H1 (cell line): ENCODE results near the gene KRTAP26-1. TPM values are rescaled to one million over a fixed set of nuclear protein-coding genes. Genes with fewer than 3 reads are reported as not detected.

Experiments used
- CTCF ChIA-PET: fragments of 300-600 bp; sonication (Branson Sonifier 250); formaldehyde crosslinking; loops from one replicate; lab custom pipeline; 2021; ENCODE audit not compliant: partially characterized antibody; lab: Charles Lee
- POLR2A ChIA-PET: fragments of 300-600 bp; sonication (Branson Sonifier 250); formaldehyde crosslinking; loops from one replicate; lab custom pipeline; 2021; ENCODE audit warnings: inconsistent platforms; ENCODE audit not compliant: partially characterized antibody; lab: Charles Lee
- DNase-seq, 2 experiments: peaks; one replicate each; pipeline versions ENCODE4 v3.0.0 to v3.0.0-alpha.2; 2010 to 2022; ENCODE audit warnings: low spot score in 2 of 2, low read depth in 1 of 2, mixed read lengths in 1 of 2
- FAIRE-seq: peaks from 2 replicates; lab custom pipeline; 2011; peaks lifted over from hg19 to GRCh38; lab: Jason Lieb, UNC
- H2AFZ ChIP-seq: 2 replicates; pipeline ENCODE4 v1.8.1; 2012; ENCODE audit warnings: low read length, inconsistent platforms
- H2AK5ac ChIP-seq: 2 replicates; pipeline ENCODE4 v1.6.1; 2013; ENCODE audit warnings: low read depth, low read length
- H2BK120ac ChIP-seq: replicated peaks from 2 replicates; pipeline ENCODE3; 2013; ENCODE audit warnings: low read depth, low read length, inconsistent platforms
- H2BK12ac ChIP-seq: 2 replicates; pipeline ENCODE4 v1.6.1; 2013; ENCODE audit warnings: low read depth, low read length
- H2BK15ac ChIP-seq: 2 replicates; pipeline ENCODE4 v1.6.1; 2013; ENCODE audit warnings: low read length
- H2BK20ac ChIP-seq: 2 replicates; pipeline ENCODE4 v1.6.1; 2013; ENCODE audit warnings: low read length
- H2BK5ac ChIP-seq: 2 replicates; pipeline ENCODE4 v1.6.1; 2013; ENCODE audit warnings: low read depth, low read length
- H3K14ac ChIP-seq: 2 replicates; pipeline ENCODE4 v1.6.1; 2013; ENCODE audit warnings: inconsistent platforms; ENCODE audit not compliant: insufficient read length
- H3K18ac ChIP-seq: 2 replicates; pipeline ENCODE4 v1.6.1; 2013; ENCODE audit warnings: low read length; ENCODE audit errors: extremely low read depth
- H3K23ac ChIP-seq: 2 replicates; pipeline ENCODE4 v1.6.1; 2013; ENCODE audit warnings: inconsistent platforms; ENCODE audit not compliant: insufficient read length
- H3K23me2 ChIP-seq: 2 replicates; pipeline ENCODE4 v1.6.1; 2013; ENCODE audit warnings: low read depth, low read length
- H3K27ac ChIP-seq: 2 replicates; pipeline ENCODE4 v1.6.1; 2011; ENCODE audit warnings: low read depth, low read length, inconsistent platforms
- H3K27me3 ChIP-seq, 4 experiments: replicated peaks in 1 of 4; 1 replicate in 1 of 4; 2 replicates in 3 of 4; pipeline versions ENCODE4 v1.6.1 to v1.8.1; 2011 to 2013; ENCODE audit warnings: low read length in 3 of 4, mild to moderate bottlenecking in 3 of 4, inconsistent platforms in 2 of 4, mixed read lengths in 2 of 4, moderate library complexity in 1 of 4; ENCODE audit not compliant: control insufficient read depth in 3 of 4, insufficient read depth in 3 of 4; ENCODE audit errors: extremely low read depth in 1 of 4
- H3K36me3 ChIP-seq, 4 experiments: 2 replicates each; pipeline versions ENCODE4 v1.6.1 to v1.8.1; 2011 to 2013; ENCODE audit warnings: mild to moderate bottlenecking in 4 of 4, low read length in 3 of 4, moderate library complexity in 2 of 4, control low read depth in 1 of 4, inconsistent platforms in 1 of 4; ENCODE audit not compliant: insufficient read depth in 4 of 4, control insufficient read depth in 2 of 4
- H3K4ac ChIP-seq: replicated peaks from 2 replicates; pipeline ENCODE3; 2013; ENCODE audit warnings: low read length, low read depth, mixed read lengths, inconsistent platforms; ENCODE audit not compliant: insufficient read length
- H3K4me1 ChIP-seq, 4 experiments: replicated peaks in 1 of 4; 1 replicate in 1 of 4; 2 replicates in 3 of 4; pipeline versions ENCODE4 v1.6.1 to v1.8.1; 2011 to 2013; ENCODE audit warnings: low read length in 3 of 4, inconsistent platforms in 2 of 4, mixed read lengths in 1 of 4; ENCODE audit not compliant: insufficient read depth in 4 of 4, control insufficient read depth in 3 of 4
- H3K4me2 ChIP-seq, 2 experiments: 2 replicates each; pipeline versions ENCODE4 v1.6.1 to v1.8.1; 2011 to 2013; ENCODE audit warnings: low read depth in 2 of 2, low read length in 2 of 2, control low read depth in 1 of 2, inconsistent platforms in 1 of 2, mild to moderate bottlenecking in 1 of 2; ENCODE audit not compliant: insufficient read depth in 1 of 2
- H3K4me3 ChIP-seq, 4 experiments: fragments of 200-600, 300-600 bp in 1 of 4; sonication (generic), shearing (Covaris generic), sonication (Bioruptor Twin) in 1 of 4; 2 replicates each; pipeline versions ENCODE4 v1.5.1 to v1.8.1; 2011 to 2016; ENCODE audit warnings: low read length in 4 of 4, low read depth in 3 of 4, control low read depth in 2 of 4, inconsistent platforms in 2 of 4, mild to moderate bottlenecking in 2 of 4, mixed read lengths in 1 of 4, moderate library complexity in 1 of 4; ENCODE audit not compliant: insufficient read depth in 2 of 4; ENCODE audit errors: extremely low read depth in 1 of 4
- H3K56ac ChIP-seq: replicated peaks from 2 replicates; pipeline ENCODE3; 2013; ENCODE audit warnings: low read depth, mild to moderate bottlenecking, mixed read lengths, low read length, inconsistent platforms; ENCODE audit not compliant: insufficient read length
- H3K79me1 ChIP-seq: 2 replicates; pipeline ENCODE4 v1.6.1; 2013; ENCODE audit warnings: low read depth, low read length, control low read depth
- H3K79me2 ChIP-seq, 2 experiments: 2 replicates each; pipeline versions ENCODE4 v1.6.1 to v1.8.1; 2012 to 2013; ENCODE audit warnings: low read length in 2 of 2, mild to moderate bottlenecking in 2 of 2, inconsistent platforms in 1 of 2; ENCODE audit not compliant: insufficient read depth in 2 of 2, control insufficient read depth in 1 of 2
- H3K9ac ChIP-seq, 4 experiments: replicated peaks in 1 of 4; 1 replicate in 1 of 4; 2 replicates in 3 of 4; pipeline versions ENCODE4 v1.6.1 to v1.8.1; 2011 to 2013; ENCODE audit warnings: low read depth in 3 of 4, low read length in 3 of 4, control low read depth in 2 of 4, mild to moderate bottlenecking in 2 of 4, moderate library complexity in 2 of 4, inconsistent platforms in 1 of 4; ENCODE audit errors: extremely low read depth in 1 of 4
- H3K9me3 ChIP-seq, 2 experiments: 2 replicates each; pipeline versions ENCODE4 v1.6.1 to v1.8.1; 2012 to 2013; ENCODE audit warnings: mild to moderate bottlenecking in 2 of 2, moderate library complexity in 2 of 2, control low read depth in 1 of 2, inconsistent platforms in 1 of 2, low read depth in 1 of 2, low read length in 1 of 2, mixed read lengths in 1 of 2; ENCODE audit not compliant: insufficient read depth in 2 of 2
- H4K20me1 ChIP-seq, 2 experiments: replicated peaks in 1 of 2; 2 replicates each; pipeline versions ENCODE3 to v1.8.1; 2011 to 2013; ENCODE audit warnings: inconsistent platforms in 2 of 2, low read length in 2 of 2, mild to moderate bottlenecking in 1 of 2; ENCODE audit not compliant: insufficient read depth in 2 of 2, control insufficient read depth in 1 of 2
- H4K5ac ChIP-seq: 2 replicates; pipeline ENCODE4 v1.6.1; 2013; ENCODE audit warnings: low read length, low read depth, mixed read lengths, inconsistent platforms; ENCODE audit not compliant: insufficient read length
- H4K8ac ChIP-seq: 2 replicates; pipeline ENCODE4 v1.8.0; 2013; ENCODE audit warnings: mild to moderate bottlenecking, moderate library complexity, low read length, inconsistent platforms; ENCODE audit not compliant: insufficient read depth; ENCODE audit errors: extremely low read depth
- H4K91ac ChIP-seq: replicated peaks from 2 replicates; pipeline ENCODE3; 2013; ENCODE audit warnings: low read length, mixed read lengths, inconsistent platforms; ENCODE audit not compliant: insufficient read length
- CHD1 ChIP-seq: IDR thresholded peaks from 2 replicates; pipeline ENCODE4 v1.6.1; 2012; ENCODE audit warnings: low read depth, low read length, improper control_type of control experiment
- CREB1 ChIP-seq: IDR thresholded peaks from 2 replicates; pipeline ENCODE4 v1.6.1; 2012; ENCODE audit warnings: inconsistent platforms
- CTBP2 ChIP-seq: IDR thresholded peaks from 2 replicates; pipeline ENCODE4 v1.7.0; 2011; ENCODE audit warnings: borderline replicate concordance, mild to moderate bottlenecking, moderate library complexity, mixed read lengths, low read length; ENCODE audit not compliant: insufficient read depth, insufficient read length
- FOSL1 ChIP-seq: IDR thresholded peaks from 2 replicates; pipeline ENCODE4 v1.6.1; 2011; ENCODE audit warnings: mild to moderate bottlenecking, low read depth, low read length, moderate library complexity; ENCODE audit not compliant: insufficient read depth
- KDM1A ChIP-seq: fragments of 200-600, 300-600 bp; sonication (generic); IDR thresholded peaks from 2 replicates; pipeline ENCODE4 v1.7.1; 2016; ENCODE audit warnings: mild to moderate bottlenecking, low read length, borderline replicate concordance
- NANOG ChIP-seq: IDR thresholded peaks from 2 replicates; pipeline ENCODE4 v1.6.1; 2011; ENCODE audit warnings: low read length, low read depth, mild to moderate bottlenecking, inconsistent platforms; ENCODE audit not compliant: insufficient read depth, poor library complexity, severe bottlenecking
- NRF1 ChIP-seq: IDR thresholded peaks from 2 replicates; pipeline ENCODE4 v1.6.1; 2011; ENCODE audit warnings: mild to moderate bottlenecking, low read depth, low read length, improper control_type of control experiment
- POLR2A ChIP-seq, 2 experiments: IDR thresholded peaks; 1 replicate in 1 of 2; 2 replicates in 1 of 2; pipeline ENCODE4 v1.6.1; 2011; ENCODE audit warnings: low read depth in 2 of 2, low read length in 2 of 2, mild to moderate bottlenecking in 2 of 2; ENCODE audit errors: control extremely low read depth in 1 of 2
- SAP30 ChIP-seq: fragments of 300-600 bp; sonication (generic); IDR thresholded peaks from 2 replicates; pipeline ENCODE4 v1.7.1; 2012; ENCODE audit warnings: low read length, moderate library complexity, mild to moderate bottlenecking, inconsistent platforms; ENCODE audit not compliant: insufficient read depth, insufficient replicate concordance
- SIX5 ChIP-seq: IDR thresholded peaks from 2 replicates; pipeline ENCODE4 v1.6.1; 2011; ENCODE audit warnings: mild to moderate bottlenecking, low read depth, low read length
- WGBS, 2 experiments: shearing (Covaris generic) in 1 of 2; methylation state at CpG; one replicate each; pipeline versions ENCODE4 v1.1.6 to v1.1.7; 2013 to 2015; ENCODE audit warnings: low lambda C conversion rate in 2 of 2, mixed read lengths in 2 of 2, inconsistent platforms in 1 of 2, low coverage in 1 of 2, missing lambda C conversion rate in 1 of 2; ENCODE audit not compliant: insufficient replicate concordance in 2 of 2, insufficient coverage in 1 of 2, insufficient read length in 1 of 2; ENCODE audit errors: extremely low coverage in 1 of 2, missing lambda C conversion rate in 1 of 2; 5-methylcytosine and 5-hydroxymethylcytosine counted together
- polyA plus RNA-seq, 7 experiments: library from polyadenylated mRNA; depleted of rRNA in 3 of 7; stranded (reverse) in 5 of 7; unstranded in 2 of 7; fragments of >200 nt in 5 of 7; fragments of 200-250 nt in 2 of 7; gene quantifications; 1 replicate in 5 of 7; 2 replicates in 1 of 7; 4 replicates in 1 of 7; pipeline versions ENCODE4 v1.2.1 to v1.2.3, GENCODE V29; 2011 to 2013; ENCODE audit warnings: missing spikeins in 2 of 7, mixed read lengths in 2 of 7
- total RNA-seq: library from RNA; stranded (reverse); fragmentation: NEBNext Ultra II Directional; extraction: Animal tissue kit (Norgen Biotek cat#: 25700); gene quantifications from 2 replicates; pipeline ENCODE4 v1.2.1, GENCODE V29; 2021
- TF ChIP-seq, protein P1 (sequence below): IDR thresholded peaks from 2 replicates; pipeline ENCODE4 v1.6.1; 2012; ENCODE audit warnings: inconsistent platforms

Gene KRTAP26-1
- total and polyA plus RNA-seq, 2 of the 8 experiments (the other 6 are each of a cell fraction or from before 2014, with no cell fraction given): not detected

DNA sequence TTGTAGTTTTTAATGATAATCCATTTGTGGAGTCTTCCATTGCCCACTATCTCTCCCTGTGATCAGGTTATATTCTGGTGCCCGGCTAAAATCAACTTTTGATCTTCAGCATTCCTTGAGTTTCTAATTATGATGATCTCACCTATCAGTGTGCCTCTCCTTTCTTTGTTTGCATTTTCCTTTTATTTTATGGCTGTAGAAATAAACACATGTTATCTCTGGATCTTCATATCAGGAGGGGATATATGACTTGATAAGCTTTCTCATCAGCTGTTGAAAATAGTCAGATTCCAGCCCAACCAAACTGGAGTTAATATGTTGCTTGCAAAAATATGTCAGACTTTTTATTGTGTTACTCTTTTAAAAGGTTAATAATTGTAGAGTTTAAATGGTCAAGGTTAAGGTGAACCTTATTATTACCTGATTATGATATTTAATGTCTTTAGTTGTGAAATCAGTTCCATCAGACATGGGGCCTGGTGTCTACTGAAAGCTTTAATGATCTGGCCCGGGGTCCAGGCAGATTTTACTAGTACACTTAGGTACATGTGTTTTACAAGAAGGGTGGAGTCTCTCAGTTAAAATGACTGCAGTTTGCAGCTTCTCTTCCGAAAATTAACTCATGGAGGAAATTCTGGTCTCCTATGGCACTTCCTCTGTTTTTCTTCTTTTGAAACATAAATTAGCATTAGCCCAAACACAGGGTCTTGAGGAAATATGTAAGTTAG lies 50.1 kb downstream of the KRTAP26-1 start:
- H3K4me1 ChIP-seq: no peaks in the 10 kb centered on the region
- no peak overlapping the region for H2BK120ac ChIP-seq
- H4K20me1 ChIP-seq: no peaks in the 10 kb centered on the region
- H3K9ac ChIP-seq: no peak overlapping the region
- H2AFZ ChIP-seq: no peak overlapping the region
- WGBS, 2 experiments: 97% methylated on average over 3 of the region's 3 CpGs; no CpG with 5 or more reads in 1 of the 2 experiments
- no peak overlapping the region for H3K18ac ChIP-seq
- no peak overlapping the region for H3K4ac ChIP-seq
- H3K79me2 ChIP-seq: no peaks in the 10 kb centered on the region
- no peak overlapping the region for H4K5ac ChIP-seq
- POLR2A ChIA-PET: no interaction called here
- no peak overlapping the region for H2BK12ac ChIP-seq
- no peak overlapping the region for H3K14ac ChIP-seq
- no peak overlapping the region for H3K23ac ChIP-seq
- no peak overlapping the region for H3K56ac ChIP-seq
- no peak overlapping the region for H3K4me3 ChIP-seq
- no peaks in the 10 kb centered on the region for H3K36me3 ChIP-seq
- H3K9me3 ChIP-seq: no peaks in the 10 kb centered on the region
- no peak overlapping the region for H3K4me2 ChIP-seq
- no peak overlapping the region for H2BK15ac ChIP-seq
- no peak overlapping the region for H2BK20ac ChIP-seq
- no peak overlapping the region for H2BK5ac ChIP-seq
- H3K23me2 ChIP-seq: no peaks in the 10 kb centered on the region
- no peak for DNase-seq
- FAIRE-seq: no peak
- H4K91ac ChIP-seq: no peak overlapping the region
- no peak overlapping the region for H2AK5ac ChIP-seq
- no peak overlapping the region for H3K27ac ChIP-seq
- H3K27me3 ChIP-seq: no peaks in the 10 kb centered on the region
- H3K79me1 ChIP-seq: no peaks in the 10 kb centered on the region
- H4K8ac ChIP-seq: no peak overlapping the region
- CTCF ChIA-PET: interaction anchor here (0.7 to 3.2 kb wide), 10 partner anchors 9 to 236 kb away, joined by 3 to 12 read pairs (median 4); partner anchors contain the start of gene KRTAP24-1
- TF ChIP-seq POLR2A (IDR thresholded peaks at IDR 0.05; ENCODE audit: control extremely low read depth in 1 of 2, low read depth in 2 of 2, low read length in 2 of 2): no peak
- TF ChIP-seq, protein P1, sequence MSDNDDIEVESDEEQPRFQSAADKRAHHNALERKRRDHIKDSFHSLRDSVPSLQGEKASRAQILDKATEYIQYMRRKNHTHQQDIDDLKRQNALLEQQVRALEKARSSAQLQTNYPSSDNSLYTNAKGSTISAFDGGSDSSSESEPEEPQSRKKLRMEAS: no peak
- TF ChIP-seq CREB1: no peak
- no peak for TF ChIP-seq NRF1
- no peak for TF ChIP-seq KDM1A
- TF ChIP-seq SIX5: no peak
- no peak for TF ChIP-seq SAP30
- TF ChIP-seq FOSL1: no peak
- no peak for TF ChIP-seq CTBP2
- no peak for TF ChIP-seq CHD1
- no peak for TF ChIP-seq NANOG
